HG02852 (cell line): ENCODE measurements around the gene CHCHD4.
"Not testable (repeated sequence)": the region's sequence is repeated elsewhere in the genome, so short reads cannot be mapped to it uniquely, and the experiment has no call there.

Source experiments
- ATAC-seq: cut with Tn5 transposase; IDR thresholded peaks from one replicate; pipeline ENCODE4 v1.9.1; 2021; ENCODE audit warnings: mild to moderate bottlenecking, moderate library complexity; ENCODE audit not compliant: unreplicated experiment

The CHCHD4 gene

GRCh38 chr3:14120921-14121448 is 3.7 kb downstream of the CHCHD4 start:
- ATAC-seq: not testable (repeated sequence)

GRCh38 chr3:14120111-14120920 is 4.4 kb downstream of the CHCHD4 start:
- ATAC-seq: no peak

- no peak for ATAC-seq
Observed at GRCh38 chr3:14119651-14120050, 5.0 kb downstream of the CHCHD4 start.

- no peak for ATAC-seq
Observed at GRCh38 chr3:14118400-14119381, 6.0 kb downstream of the CHCHD4 start.

- no peak for ATAC-seq
Observed at GRCh38 chr3:14117468-14118399, 6.9 kb downstream of the CHCHD4 start.

GRCh38 chr3:14113965-14114635 is 10.6 kb downstream of the CHCHD4 start:
- ATAC-seq: no peak

- ATAC-seq: no peak
Observed at GRCh38 chr3:14110699-14111098, 14.0 kb downstream of the CHCHD4 start.

- ATAC-seq: not testable (repeated sequence)
Observed at GRCh38 chr3:14109821-14110220, 14.8 kb downstream of the CHCHD4 start.

GRCh38 chr3:14097616-14098391 is 26.9 kb downstream of the CHCHD4 start:
- ATAC-seq: no peak

GRCh38 chr3:14096742-14097141 is 27.9 kb downstream of the CHCHD4 start:
- no peak for ATAC-seq

- ATAC-seq: no peak
Observed at GRCh38 chr3:14093831-14094230, 30.8 kb downstream of the CHCHD4 start.

- no peak for ATAC-seq
Observed at GRCh38 chr3:14092464-14092863, 32.2 kb downstream of the CHCHD4 start.

- not testable (repeated sequence) for ATAC-seq
Observed at GRCh38 chr3:14091959-14092358, 32.7 kb downstream of the CHCHD4 start.

- ATAC-seq: not testable (repeated sequence)
Observed at GRCh38 chr3:14087461-14087860, 37.2 kb downstream of the CHCHD4 start.

- ATAC-seq: no peak
Observed at GRCh38 chr3:14082108-14082657, 42.5 kb downstream of the CHCHD4 start.

- ATAC-seq: no peak
Observed at GRCh38 chr3:14077310-14077709, 47.4 kb downstream of the CHCHD4 start.

GRCh38 chr3:14075233-14075632 is 49.4 kb downstream of the CHCHD4 start:
- not testable (repeated sequence) for ATAC-seq

- ATAC-seq: no peak
Observed at GRCh38 chr3:14064910-14065309, 59.8 kb downstream of the CHCHD4 start.

GRCh38 chr3:14063152-14063551 is 61.5 kb downstream of the CHCHD4 start:
- ATAC-seq: no peak
